IMR-90 (cell line): ENCODE data around the gene ROGDI. TPM values are rescaled to one million over a fixed set of nuclear protein-coding genes. Genes with fewer than 3 reads are reported as not detected.

Experiments used
- ATAC-seq: fragments of 200-7000 bp; cut with Tn5 transposase; 2 replicates; pipeline ENCODE4 v1.9.1; 2020; ENCODE audit warnings: low read depth, mild to moderate bottlenecking, moderate library complexity
- BruUV-seq: library from RNA; stranded (reverse); fragments of 400-500 nt; replicated peaks from 2 replicates; lab custom pipeline; 2021; lab: Mats Ljungman, UMichigan
- CTCF ChIA-PET: fragments of 300-600 bp; formaldehyde crosslinking; extraction: SDS; loops from one replicate; lab custom pipeline; 2021; ENCODE audit warnings: antibody characterized with exemption; lab: Yijun Ruan, JAX
- POLR2A ChIA-PET: fragments of 300-600 bp; sonication (Branson Sonifier 250); formaldehyde crosslinking; loops from one replicate; lab custom pipeline; 2022; ENCODE audit warnings: antibody characterized with exemption; ENCODE audit not compliant: unreplicated experiment; lab: Charles Lee
- DNase-seq: peaks from one replicate; pipeline ENCODE4 v3.0.0; 2013
- H2AFZ ChIP-seq: replicated peaks from 2 replicates; pipeline ENCODE3; 2013; ENCODE audit warnings: low read length, mild to moderate bottlenecking; ENCODE audit not compliant: poor library complexity
- H2AK5ac ChIP-seq: 2 replicates; pipeline ENCODE4 v1.6.1; 2013; ENCODE audit warnings: low read depth, low read length, inconsistent platforms
- H2AK9ac ChIP-seq: replicated peaks from 2 replicates; pipeline ENCODE3; 2013; ENCODE audit warnings: mild to moderate bottlenecking, low read depth, low read length, moderate library complexity; ENCODE audit not compliant: poor library complexity
- H2BK120ac ChIP-seq: 2 replicates; pipeline ENCODE4 v1.6.1; 2013; ENCODE audit warnings: low read depth, low read length, inconsistent platforms
- H2BK15ac ChIP-seq: 3 replicates; pipeline ENCODE4 v1.6.1; 2013; ENCODE audit warnings: low read depth, low read length, inconsistent platforms
- H2BK20ac ChIP-seq: 2 replicates; pipeline ENCODE4 v1.6.1; 2013; ENCODE audit warnings: low read depth, mild to moderate bottlenecking, inconsistent platforms, low read length, moderate library complexity
- H2BK5ac ChIP-seq: 2 replicates; pipeline ENCODE4 v1.6.1; 2013; ENCODE audit warnings: mild to moderate bottlenecking, low read depth, low read length, inconsistent platforms; ENCODE audit not compliant: poor library complexity, severe bottlenecking
- H3K14ac ChIP-seq: replicated peaks from 2 replicates; pipeline ENCODE4 v1.6.1; 2013; ENCODE audit warnings: low read depth, low read length, inconsistent platforms
- H3K18ac ChIP-seq: 2 replicates; pipeline ENCODE4 v1.6.1; 2013; ENCODE audit warnings: low read depth, low read length, control low read depth
- H3K23ac ChIP-seq: 2 replicates; pipeline ENCODE4 v1.6.1; 2013; ENCODE audit warnings: low read depth, low read length, inconsistent platforms
- H3K27ac ChIP-seq: 2 replicates; pipeline ENCODE4 v1.5.1; 2013; ENCODE audit warnings: mild to moderate bottlenecking, control low read depth, low read length; ENCODE audit not compliant: insufficient read depth
- H3K27me3 ChIP-seq: 2 replicates; pipeline ENCODE4 v1.6.1; 2013; ENCODE audit warnings: low read length; ENCODE audit not compliant: control insufficient read depth, insufficient read depth
- H3K36me3 ChIP-seq: 2 replicates; pipeline ENCODE4 v1.6.1; 2013; ENCODE audit warnings: low read length, mixed read lengths; ENCODE audit not compliant: control insufficient read depth, insufficient read depth
- H3K4ac ChIP-seq: 2 replicates; pipeline ENCODE4 v1.6.1; 2013; ENCODE audit warnings: low read depth, low read length, inconsistent platforms
- H3K4me1 ChIP-seq: 2 replicates; pipeline ENCODE4 v1.6.1; 2013; ENCODE audit warnings: low read length, mixed read lengths; ENCODE audit not compliant: control insufficient read depth, insufficient read depth
- H3K4me2 ChIP-seq: 2 replicates; pipeline ENCODE4 v1.6.1; 2013; ENCODE audit warnings: low read depth, mild to moderate bottlenecking, control low read depth, low read length, moderate library complexity
- H3K4me3 ChIP-seq: 2 replicates; pipeline ENCODE4 v1.5.1; 2013; ENCODE audit warnings: low read depth, mild to moderate bottlenecking, control low read depth, low read length, moderate library complexity; ENCODE audit not compliant: insufficient read depth
- H3K56ac ChIP-seq: 2 replicates; pipeline ENCODE4 v1.6.1; 2013; ENCODE audit warnings: low read length, inconsistent platforms; ENCODE audit not compliant: insufficient read depth; ENCODE audit errors: extremely low read depth
- H3K79me1 ChIP-seq, 2 experiments: 2 replicates each; pipeline ENCODE4 v1.6.1; 2013; ENCODE audit warnings: low read length in 2 of 2, inconsistent platforms in 1 of 2, low read depth in 1 of 2
- H3K9ac ChIP-seq: 2 replicates; pipeline ENCODE4 v1.6.1; 2013; ENCODE audit warnings: low read depth, low read length, control low read depth
- H3K9me1 ChIP-seq: 2 replicates; pipeline ENCODE4 v1.6.1; 2013; ENCODE audit warnings: low read length, inconsistent platforms; ENCODE audit not compliant: insufficient read depth
- H3K9me3 ChIP-seq: 2 replicates; pipeline ENCODE4 v1.6.1; 2013; ENCODE audit warnings: low read length; ENCODE audit not compliant: control insufficient read depth, insufficient read depth
- H4K20me1 ChIP-seq: 2 replicates; pipeline ENCODE4 v1.6.1; 2013; ENCODE audit warnings: low read length, inconsistent platforms; ENCODE audit not compliant: insufficient read depth
- H4K5ac ChIP-seq: 2 replicates; pipeline ENCODE4 v1.6.1; 2013; ENCODE audit warnings: mild to moderate bottlenecking, low read depth, low read length, control low read depth
- H4K8ac ChIP-seq, 2 experiments: 2 replicates each; pipeline ENCODE4 v1.6.1; 2013; ENCODE audit warnings: low read depth in 2 of 2, low read length in 2 of 2, control low read depth in 1 of 2, inconsistent platforms in 1 of 2
- H4K91ac ChIP-seq: 2 replicates; pipeline ENCODE4 v1.6.1; 2013; ENCODE audit warnings: low read depth, low read length, inconsistent platforms; ENCODE audit not compliant: insufficient read depth
- BHLHE40 ChIP-seq: fragments of 150-350 bp; IDR thresholded peaks from 2 replicates; pipeline ENCODE4 v1.6.1; 2016; ENCODE audit warnings: mild to moderate bottlenecking, low read depth, low read length
- CEBPB ChIP-seq: IDR thresholded peaks from 2 replicates; pipeline ENCODE4 v1.6.1; 2012; ENCODE audit warnings: low read depth, low read length, improper control_type of control experiment
- ELK1 ChIP-seq: fragments of 150-350 bp; IDR thresholded peaks from 2 replicates; pipeline ENCODE4 v1.6.1; 2016; ENCODE audit warnings: low read depth, mild to moderate bottlenecking, low read length, moderate library complexity, borderline replicate concordance
- FOS ChIP-seq: fragments of 150-350 bp; IDR thresholded peaks from 2 replicates; pipeline ENCODE4 v1.6.1; 2016; ENCODE audit warnings: low read depth, low read length
- MAFK ChIP-seq: IDR thresholded peaks from 2 replicates; pipeline ENCODE4 v1.6.1; 2012; ENCODE audit warnings: low read depth, low read length, improper control_type of control experiment
- MAZ ChIP-seq: IDR thresholded peaks from 2 replicates; pipeline ENCODE4 v1.6.1; 2012; ENCODE audit warnings: low read depth, mild to moderate bottlenecking, low read length, improper control_type of control experiment, moderate library complexity, borderline replicate concordance
- MXI1 ChIP-seq: IDR thresholded peaks from 2 replicates; pipeline ENCODE4 v1.6.1; 2012; ENCODE audit warnings: low read depth, mild to moderate bottlenecking, low read length, moderate library complexity, borderline replicate concordance
- NFE2L2 ChIP-seq: fragments of 150-350 bp; IDR thresholded peaks from 2 replicates; pipeline ENCODE4 v1.6.1; 2016; ENCODE audit warnings: low read depth, mild to moderate bottlenecking, low read length
- POLR2A ChIP-seq: IDR thresholded peaks from 2 replicates; pipeline ENCODE4 v1.6.1; 2012; ENCODE audit warnings: mild to moderate bottlenecking, low read depth, low read length
- RAD21 ChIP-seq: IDR thresholded peaks from 2 replicates; pipeline ENCODE4 v1.6.1; 2012; ENCODE audit warnings: low read length, improper control_type of control experiment
- RFX5 ChIP-seq: IDR thresholded peaks from 2 replicates; pipeline ENCODE4 v1.8.0; 2012; ENCODE audit warnings: low read depth, mild to moderate bottlenecking, low read length, moderate library complexity
- USF2 ChIP-seq: fragments of 150-350 bp; IDR thresholded peaks from 2 replicates; pipeline ENCODE4 v1.6.1; 2017; ENCODE audit warnings: mild to moderate bottlenecking, antibody characterized with exemption, low read length, low read depth
- WGBS, 2 experiments: methylation state at CpG; one replicate each; pipeline versions ENCODE4 v1.1.5 to v1.1.7; 2013; ENCODE audit warnings: missing lambda C conversion rate in 2 of 2; ENCODE audit not compliant: insufficient read length in 1 of 2; ENCODE audit errors: extremely low coverage in 2 of 2; 5-methylcytosine and 5-hydroxymethylcytosine counted together
- dilution Hi-C: fragments of 300-500 bp; cut with HindIII; formaldehyde crosslinking; loops from one replicate; pipeline ENCODE4 v1.14.3; 2018; ENCODE audit warnings: low sequenced_read_pairs; ENCODE audit not compliant: unreplicated experiment
- in situ Hi-C: fragments of 300-500 bp; cut with MboI; formaldehyde crosslinking; loops from 3 replicates; pipeline ENCODE4 v1.14.3; 2019; ENCODE audit warnings: low sequenced_read_pairs, inconsistent platforms, mixed read lengths
- intact Hi-C: fragments of 100-400 bp; cut with micrococcal nuclease; formaldehyde crosslinking; loops from 2 replicates; pipeline ENCODE4 v1.10.0; 2022
- polyA plus RNA-seq, 3 experiments: library from polyadenylated mRNA; depleted of rRNA; stranded (reverse); fragments of >200 nt; gene quantifications; 2 replicates each; pipeline ENCODE4 v1.2.3, GENCODE V29; 2012; ENCODE audit warnings: low replicate concordance in 1 of 3
- total RNA-seq: library from RNA; depleted of rRNA; stranded (reverse); fragments of >200 nt; gene quantifications from 2 replicates; pipeline ENCODE4 v1.2.3, GENCODE V29; 2012
- TF ChIP-seq, protein P1 (sequence below): conservative IDR thresholded peaks from 2 replicates; pipeline ENCODE4 v1.5.1; 2012; ENCODE audit warnings: mild to moderate bottlenecking, low read depth, low read length, improper control_type of control experiment

ROGDI gene
- total and polyA plus RNA-seq, 2 of the 4 experiments (the other 2 are of a cell fraction): 13.6 to 27.1 TPM

DNA sequence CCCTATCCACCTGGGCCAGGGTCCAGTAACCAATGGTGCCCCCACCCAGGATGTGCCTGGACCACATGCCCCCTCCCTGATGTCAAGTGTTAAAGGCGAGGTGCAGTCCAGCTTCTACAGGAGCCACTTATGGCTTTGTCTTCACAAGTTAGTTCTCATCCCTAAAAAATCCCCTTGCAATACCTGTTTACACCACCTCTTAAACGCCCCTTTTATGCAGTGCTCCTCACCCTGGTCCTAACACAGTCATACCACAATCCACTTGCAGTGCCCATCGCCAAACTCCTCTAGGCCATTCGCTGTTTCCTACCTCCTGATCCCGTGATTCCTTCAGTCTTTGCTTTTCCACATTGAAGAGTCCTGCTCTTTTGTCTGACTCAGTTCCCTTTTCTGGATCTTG, 37.5 kb upstream of the ROGDI start:
- no peak overlapping the region for H4K5ac ChIP-seq
- H2AFZ ChIP-seq: no peak overlapping the region
- H2BK120ac ChIP-seq: no peak overlapping the region
- DNase-seq: no peak
- no peaks in the 10 kb centered on the region for H3K4me1 ChIP-seq
- no peak overlapping the region for H2AK5ac ChIP-seq
- no peak overlapping the region for H2AK9ac ChIP-seq
- BruUV-seq: no TSS peak
- H4K8ac ChIP-seq: no peak overlapping the region
- no peaks in the 10 kb centered on the region for H3K9me1 ChIP-seq
- H3K4me3 ChIP-seq: no peak overlapping the region
- H2BK5ac ChIP-seq: no peak overlapping the region
- no peak overlapping the region for H2BK20ac ChIP-seq
- H3K36me3 ChIP-seq: peaks cover 56% of the 10 kb centered on the region
- H3K79me1 ChIP-seq: peaks cover 30 to 43% of the 10 kb centered on the region in 2 experiments
- ChIA-PET CTCF (no interaction called here), POLR2A (no interaction called here)
- H3K27me3 ChIP-seq: no peaks in the 10 kb centered on the region
- no peak overlapping the region for H2BK15ac ChIP-seq
- no peak overlapping the region for H3K4me2 ChIP-seq
- H4K20me1 ChIP-seq: peaks cover 10% of the 10 kb centered on the region
- WGBS, 2 experiments: 84% methylated on average over 4 of the region's 5 CpGs; no CpG with 5 or more reads in 1 of the 2 experiments
- H4K91ac ChIP-seq: no peak overlapping the region
- no peak overlapping the region for H3K18ac ChIP-seq
- H3K14ac ChIP-seq: no peak overlapping the region
- no peak for ATAC-seq
- intact Hi-C loops (no loop called here), dilution Hi-C loops (no loop called here), in situ Hi-C loops (no loop called here)
- H3K4ac ChIP-seq: no peak overlapping the region
- H3K9me3 ChIP-seq: no peaks in the 10 kb centered on the region
- no peak overlapping the region for H3K56ac ChIP-seq
- H3K27ac ChIP-seq: no peak overlapping the region
- no peak for TF ChIP-seq POLR2A
- TF ChIP-seq CEBPB: no peak
- no peak for TF ChIP-seq NFE2L2
- no peak for TF ChIP-seq MAFK
- no peak for TF ChIP-seq RFX5
- TF ChIP-seq USF2: no peak
- no peak for TF ChIP-seq BHLHE40
- TF ChIP-seq FOS: no peak
- TF ChIP-seq MAZ: no peak
- no peak for TF ChIP-seq ELK1
- TF ChIP-seq, protein P1, sequence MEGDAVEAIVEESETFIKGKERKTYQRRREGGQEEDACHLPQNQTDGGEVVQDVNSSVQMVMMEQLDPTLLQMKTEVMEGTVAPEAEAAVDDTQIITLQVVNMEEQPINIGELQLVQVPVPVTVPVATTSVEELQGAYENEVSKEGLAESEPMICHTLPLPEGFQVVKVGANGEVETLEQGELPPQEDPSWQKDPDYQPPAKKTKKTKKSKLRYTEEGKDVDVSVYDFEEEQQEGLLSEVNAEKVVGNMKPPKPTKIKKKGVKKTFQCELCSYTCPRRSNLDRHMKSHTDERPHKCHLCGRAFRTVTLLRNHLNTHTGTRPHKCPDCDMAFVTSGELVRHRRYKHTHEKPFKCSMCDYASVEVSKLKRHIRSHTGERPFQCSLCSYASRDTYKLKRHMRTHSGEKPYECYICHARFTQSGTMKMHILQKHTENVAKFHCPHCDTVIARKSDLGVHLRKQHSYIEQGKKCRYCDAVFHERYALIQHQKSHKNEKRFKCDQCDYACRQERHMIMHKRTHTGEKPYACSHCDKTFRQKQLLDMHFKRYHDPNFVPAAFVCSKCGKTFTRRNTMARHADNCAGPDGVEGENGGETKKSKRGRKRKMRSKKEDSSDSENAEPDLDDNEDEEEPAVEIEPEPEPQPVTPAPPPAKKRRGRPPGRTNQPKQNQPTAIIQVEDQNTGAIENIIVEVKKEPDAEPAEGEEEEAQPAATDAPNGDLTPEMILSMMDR: no peak
- TF ChIP-seq MXI1: no peak
- no peak for TF ChIP-seq RAD21
- no peak overlapping the region for H3K9ac ChIP-seq
- no peak overlapping the region for H3K23ac ChIP-seq
